ENCODE measurements around the gene CACNB4.
"Not testable (repeated sequence)": the region's sequence is repeated elsewhere in the genome, so short reads cannot be mapped to it uniquely, and the experiment has no call there.

CACNB4 gene

GRCh38 chr2:152019732-152020131 is 79.1 kb downstream of the CACNB4 start:
- DNase-seq (ENCODE audit: low read depth): no peak

- DNase-seq (ENCODE audit: low read depth): no peak
These were observed 82.4 kb downstream of the CACNB4 start for GRCh38 chr2:152016181-152017120.

- no peak for DNase-seq (ENCODE audit: low read depth)
These were observed 83.3 kb downstream of the CACNB4 start for GRCh38 chr2:152015552-152015951.

GRCh38 chr2:152012697-152013096 is 86.1 kb downstream of the CACNB4 start:
- no peak for DNase-seq (ENCODE audit: low read depth)

DNA sequence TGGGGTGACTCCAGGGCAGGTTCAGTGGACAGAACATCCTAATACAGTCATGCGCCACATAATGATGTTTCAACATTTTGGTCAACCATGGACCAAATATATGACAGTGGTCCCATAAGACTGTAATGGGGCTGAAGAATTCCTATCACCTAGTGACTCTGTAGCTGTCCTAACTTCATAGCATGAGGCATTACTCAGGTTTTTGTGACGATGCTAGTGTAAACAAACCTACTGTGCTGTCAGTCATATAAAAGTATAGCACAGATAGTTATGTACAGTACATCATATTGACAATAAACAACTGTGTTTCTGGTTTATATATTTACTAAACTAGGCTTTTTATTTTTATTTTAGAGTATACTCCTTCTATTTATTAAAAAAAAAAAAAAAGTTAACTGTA is 87.1 kb downstream of the CACNB4 start:
- DNase-seq (ENCODE audit: low read depth): no peak

DNA sequence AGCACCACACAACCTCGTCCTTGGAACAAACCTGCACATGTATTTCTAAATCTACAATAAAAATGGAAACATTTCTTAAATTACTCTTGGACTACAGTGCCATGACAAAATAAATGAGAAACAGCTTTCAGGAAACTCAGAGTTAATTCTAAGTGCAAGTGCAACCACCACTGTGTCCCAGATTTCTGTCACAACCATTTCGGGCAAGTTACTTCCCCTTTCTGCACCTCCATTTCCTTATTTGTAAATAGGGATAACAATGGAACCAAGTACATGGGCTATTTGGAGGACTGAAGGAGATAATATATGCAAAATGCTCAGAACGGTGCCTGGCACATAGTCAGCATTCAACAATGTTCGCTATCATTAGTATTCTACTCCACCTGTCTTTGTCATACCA is 93.2 kb downstream of the CACNB4 start:
- no peak for DNase-seq (ENCODE audit: low read depth)

GRCh38 chr2:152003283-152003682 is 95.6 kb downstream of the CACNB4 start:
- DNase-seq (ENCODE audit: low read depth): not testable (repeated sequence)

DNA sequence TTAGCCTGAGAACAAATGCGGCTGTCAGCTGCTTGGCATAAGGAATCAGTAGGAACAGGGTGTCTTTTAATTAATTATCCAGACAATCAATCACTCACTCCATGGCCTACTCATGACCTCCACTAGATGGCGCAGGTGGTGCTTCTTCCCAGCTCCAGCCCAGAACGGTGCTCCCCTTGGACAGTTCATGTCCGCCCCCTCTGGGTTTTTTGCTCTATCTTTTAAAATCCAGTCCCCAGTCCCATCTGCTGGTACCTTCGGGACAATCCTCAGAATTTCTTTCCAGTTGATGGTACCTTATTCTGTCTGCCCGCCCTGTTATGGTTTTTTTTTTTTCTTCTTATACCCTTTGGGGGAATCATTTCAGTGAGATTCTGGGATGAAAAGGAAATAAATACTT is 99.8 kb downstream of the CACNB4 start:
- DNase-seq (ENCODE audit: low read depth): peak; percentile 21

GRCh38 chr2:151996243-151997003 is 102.4 kb downstream of the CACNB4 start:
- DNase-seq (ENCODE audit: low read depth): no peak

DNA sequence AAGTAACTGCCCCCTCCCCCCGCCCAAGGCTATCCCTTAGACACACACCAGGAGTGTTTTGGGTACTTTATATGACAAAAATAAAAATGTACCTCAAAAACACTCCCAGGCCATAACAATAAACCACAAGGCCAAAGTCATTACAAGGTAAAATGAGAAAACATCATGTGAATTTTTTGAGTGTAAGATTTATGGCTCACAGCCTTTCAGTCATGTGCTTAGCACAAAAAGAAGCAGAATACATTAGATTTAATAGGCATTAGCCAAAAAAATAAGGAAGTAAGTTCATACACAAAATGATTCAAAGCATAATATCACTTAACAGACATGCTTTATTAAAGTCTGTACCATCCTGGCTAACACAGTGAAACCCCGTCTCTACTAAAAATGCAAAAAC is 103.7 kb downstream of the CACNB4 start:
- no peak for DNase-seq (ENCODE audit: low read depth)

GRCh38 chr2:151994178-151994577 is 104.7 kb downstream of the CACNB4 start:
- DNase-seq (ENCODE audit: low read depth): not testable (repeated sequence)

GRCh38 chr2:151991010-151991409 is 107.8 kb downstream of the CACNB4 start:
- DNase-seq (ENCODE audit: low read depth): no peak

DNA sequence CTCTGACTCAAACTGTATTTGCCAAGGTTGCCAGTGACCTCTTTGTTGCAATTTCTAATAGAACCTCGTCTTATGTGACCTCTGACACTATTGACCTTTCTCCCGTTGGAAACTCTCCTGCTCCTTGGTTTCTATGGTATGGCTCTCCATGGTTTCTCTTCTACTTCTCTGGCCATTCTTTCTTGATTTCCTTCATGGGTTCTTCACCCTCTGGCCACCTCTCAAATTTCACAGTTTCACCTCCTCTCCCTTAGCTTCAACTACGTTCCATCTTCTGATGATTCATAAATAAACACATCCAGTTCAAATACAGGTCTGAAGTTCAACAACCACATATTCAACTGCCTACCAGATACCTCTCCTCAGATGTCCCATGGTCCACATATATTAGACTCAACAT is 109.5 kb downstream of the CACNB4 start:
- no peak for DNase-seq (ENCODE audit: low read depth)

DNA sequence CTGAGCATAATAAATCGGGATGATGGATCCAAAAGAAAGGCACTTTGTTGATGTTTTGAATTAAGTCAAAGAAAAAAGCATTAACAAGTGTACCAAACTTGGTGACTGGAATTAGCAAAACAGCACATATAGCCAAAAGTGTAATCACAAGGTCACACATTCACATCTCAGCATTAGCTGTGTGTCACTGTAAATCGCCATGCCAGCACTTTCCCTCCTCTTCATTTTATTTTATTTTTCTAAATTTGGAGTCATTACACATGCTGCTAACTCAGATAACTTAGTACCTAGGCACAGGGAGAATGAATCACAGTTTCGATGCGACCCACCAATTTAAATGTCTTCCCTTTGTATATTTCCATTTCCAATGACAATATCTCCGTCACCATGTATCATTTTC is 111.4 kb downstream of the CACNB4 start:
- no peak for DNase-seq (ENCODE audit: low read depth)

DNA sequence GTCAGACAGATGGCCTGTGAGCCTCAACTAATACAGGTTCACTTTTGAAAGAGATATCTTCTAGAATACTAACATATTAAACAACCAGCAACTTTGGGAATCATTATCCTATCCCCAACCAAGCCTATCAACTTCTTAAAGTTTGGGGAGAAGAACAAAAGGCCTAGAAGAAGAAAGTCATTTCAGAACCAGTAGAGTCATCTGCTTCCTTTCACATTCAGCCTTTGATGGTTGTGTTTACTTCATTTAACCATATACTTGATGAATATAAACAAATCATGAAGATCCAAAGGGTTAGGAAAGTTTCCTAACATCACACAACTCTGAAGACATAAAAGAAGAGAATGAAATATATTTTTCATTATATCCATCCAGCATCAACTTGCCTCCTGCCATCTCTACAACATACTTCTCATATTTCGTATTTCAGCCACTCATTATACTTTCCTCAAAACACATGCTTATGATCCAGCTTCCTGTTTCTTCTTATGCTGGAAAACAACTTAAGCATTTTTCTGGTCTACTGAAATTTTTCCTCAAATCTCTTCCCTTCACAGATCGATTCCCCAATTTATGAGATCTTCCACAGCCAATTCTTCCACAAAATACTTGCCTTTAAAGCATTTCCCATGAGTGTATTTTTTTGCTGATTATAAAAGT is 114.3 kb downstream of the CACNB4 start:
- no peak for DNase-seq (ENCODE audit: low read depth)

- no peak for DNase-seq (ENCODE audit: low read depth)
These were observed 115.6 kb downstream of the CACNB4 start for GRCh38 chr2:151983221-151983620.

DNA sequence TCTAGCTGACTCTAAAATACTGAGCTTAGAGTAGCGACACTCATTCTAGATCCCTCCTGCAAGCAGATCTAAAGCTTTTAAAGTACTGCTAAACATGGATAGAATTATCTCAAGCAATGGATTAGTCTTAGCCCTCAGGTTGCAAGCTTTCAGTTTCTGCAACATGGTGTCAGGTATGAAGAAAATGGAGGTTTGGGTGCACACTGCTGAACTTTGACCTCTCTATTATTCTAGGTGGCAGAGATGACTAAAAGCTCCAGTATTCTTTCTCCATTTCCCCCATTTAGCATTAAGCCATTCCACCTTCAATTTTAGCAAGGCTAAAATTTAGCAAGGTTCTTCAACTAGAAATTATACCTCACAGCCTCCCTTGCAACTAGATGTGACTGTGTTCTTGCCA is 117.0 kb downstream of the CACNB4 start:
- no peak for DNase-seq (ENCODE audit: low read depth)

DNA sequence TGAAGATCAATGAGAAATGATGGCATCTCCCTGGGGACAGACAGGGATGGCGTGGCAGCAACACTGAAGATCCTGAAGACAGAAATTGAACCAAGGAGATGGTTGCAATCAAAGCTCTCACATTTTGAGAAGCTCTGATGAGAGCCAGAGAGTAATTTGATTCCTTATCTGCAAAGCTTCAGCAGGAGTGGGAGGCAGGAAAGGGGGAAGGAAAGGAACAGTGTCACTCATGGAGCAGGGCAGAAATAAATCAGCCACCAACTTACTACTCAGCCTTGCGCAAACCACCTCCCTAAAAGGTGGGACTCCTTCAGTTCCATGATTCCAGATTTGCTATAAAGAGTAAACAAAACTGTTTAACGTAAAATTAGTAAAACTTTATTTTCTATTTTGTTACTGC is 119.2 kb downstream of the CACNB4 start:
- DNase-seq (ENCODE audit: low read depth): no peak

- DNase-seq (ENCODE audit: low read depth): no peak
These were observed 120.1 kb downstream of the CACNB4 start for GRCh38 chr2:151978709-151979108.

DNA sequence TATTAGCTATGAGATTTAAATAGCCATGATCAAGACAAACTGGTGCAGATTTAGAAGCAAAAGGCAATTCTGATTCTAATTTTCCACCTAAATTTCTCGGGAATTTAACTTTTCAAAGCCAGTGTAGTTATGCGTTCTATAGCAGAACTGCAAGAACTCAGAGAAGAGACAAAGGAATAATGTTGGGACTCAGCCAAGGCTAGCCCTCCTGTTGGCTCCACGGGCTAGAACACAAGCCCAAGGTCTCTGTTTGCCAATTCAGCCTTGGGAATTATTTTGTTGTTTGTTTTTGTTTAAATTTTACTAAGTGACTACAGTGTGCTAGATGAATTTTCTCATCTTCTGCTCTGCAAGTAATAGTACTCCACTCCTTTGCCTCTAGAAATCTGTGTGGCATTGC is 121.2 kb downstream of the CACNB4 start:
- DNase-seq (ENCODE audit: low read depth): no peak

DNA sequence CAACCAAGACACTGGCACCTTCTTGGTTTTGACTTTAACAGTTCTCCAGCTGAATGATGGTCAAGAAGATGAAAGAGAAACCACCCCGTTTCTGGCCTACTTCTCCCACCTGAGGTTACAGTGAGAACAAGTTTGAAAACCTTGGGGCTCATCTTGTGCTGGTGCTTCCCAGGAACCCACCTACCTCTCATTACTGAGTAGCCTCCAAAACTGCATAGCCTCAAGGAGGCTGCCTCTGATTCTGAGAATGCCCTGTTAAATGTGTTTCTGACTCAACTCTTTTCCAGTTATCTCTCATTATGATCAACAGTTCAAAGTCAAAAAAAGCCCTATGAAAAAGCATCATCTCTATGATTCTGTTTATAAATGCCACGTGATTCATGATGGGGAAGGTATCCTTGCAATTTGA is 121.9 kb downstream of the CACNB4 start:
- DNase-seq (ENCODE audit: low read depth): no peak
